ENCODE measurements around the gene CLEC14A. TPM values are rescaled to one million over a fixed set of nuclear protein-coding genes. Genes with fewer than 3 reads are reported as not detected.

The CLEC14A gene
- total and polyA plus RNA-seq, 9 donors = 7.6 to 34.9 (median 13.0) TPM

- H3K36me3 ChIP-seq = no peaks in the 10 kb centered on the region
- no peak for DNase-seq
- no peaks in the 10 kb centered on the region for H3K9me3 ChIP-seq
- no peak overlapping the region for H3K27ac ChIP-seq
- H3K4me1 ChIP-seq (ENCODE audit: insufficient read depth) = no peaks in the 10 kb centered on the region
- TF ChIP-seq EP300 (IDR thresholded peaks at IDR 0.05) = no peak
- no peak for TF ChIP-seq CTCF (IDR thresholded peaks at IDR 0.05)
- no peak for TF ChIP-seq POLR2A (IDR thresholded peaks at IDR 0.05)
- no peaks in the 10 kb centered on the region for H3K27me3 ChIP-seq
- H3K4me3 ChIP-seq = no peak overlapping the region
- intact Hi-C loops (cut with DNase I) = no loop called here
Observed at GRCh38 chr14:38282936-38283335, 27.0 kb upstream of the CLEC14A start.

GRCh38 chr14:38280081-38280480, 24.2 kb upstream of the CLEC14A start:
- intact Hi-C loops (cut with DNase I) = no loop called here
- no peak for TF ChIP-seq CTCF (IDR thresholded peaks at IDR 0.05)
- no peak for TF ChIP-seq EP300 (IDR thresholded peaks at IDR 0.05)
- TF ChIP-seq POLR2A (IDR thresholded peaks at IDR 0.05) = no peak
- 48 to 54% (median 52%) methylated on average over 2 of the region's 2 CpGs for WGBS, 3 donors
- Histone ChIP-seq H3K27ac (no peak overlapping the region), H3K4me3 (no peak overlapping the region), H3K9me3 (no peaks in the 10 kb centered on the region), H3K4me1 (ENCODE audit: insufficient read depth) (no peaks in the 10 kb centered on the region), H3K36me3 (no peaks in the 10 kb centered on the region), H3K27me3 (no peaks in the 10 kb centered on the region)
- no peak for DNase-seq

DNA sequence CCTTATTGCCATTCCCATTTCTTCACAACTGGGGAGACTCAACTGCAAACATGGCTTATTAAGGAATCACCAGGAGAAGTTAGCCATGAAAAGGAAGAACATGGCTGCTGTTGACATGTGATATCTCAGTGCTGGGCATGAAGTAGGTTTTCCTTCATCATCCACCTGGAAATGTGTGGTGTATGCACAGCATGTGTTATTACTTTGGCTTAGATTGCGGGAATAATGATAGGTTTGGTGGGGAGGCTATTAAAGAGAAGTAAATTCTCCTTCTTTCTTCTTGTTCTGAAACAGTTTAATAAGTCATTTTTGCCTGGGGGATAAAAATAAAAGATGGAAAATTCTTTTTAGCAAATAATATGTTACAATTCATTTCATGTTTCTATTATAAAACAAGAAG, 23.7 kb upstream of the CLEC14A start:
- no peaks in the 10 kb centered on the region for H3K9me3 ChIP-seq
- DNase-seq = no peak
- 97 to 98% (median 97%) methylated on average over 1 of the region's 1 CpG for WGBS, 3 donors
- H3K36me3 ChIP-seq = no peaks in the 10 kb centered on the region
- H3K27ac ChIP-seq = no peak overlapping the region
- H3K4me3 ChIP-seq = no peak overlapping the region
- no peaks in the 10 kb centered on the region for H3K27me3 ChIP-seq
- TF ChIP-seq EP300 (IDR thresholded peaks at IDR 0.05) (no peak), CTCF (IDR thresholded peaks at IDR 0.05) (no peak), POLR2A (IDR thresholded peaks at IDR 0.05) (no peak)
- intact Hi-C loops (cut with DNase I) = no loop called here
- H3K4me1 ChIP-seq (ENCODE audit: insufficient read depth) = no peaks in the 10 kb centered on the region

- H3K4me1 ChIP-seq (ENCODE audit: insufficient read depth) = no peaks in the 10 kb centered on the region
- H3K9me3 ChIP-seq = no peaks in the 10 kb centered on the region
- 31 to 42% (median 34%) methylated on average over 1 of the region's 1 CpG for WGBS, 3 donors
- no peak overlapping the region for H3K4me3 ChIP-seq
- intact Hi-C loops (cut with DNase I) = no loop called here
- H3K27ac ChIP-seq = no peak overlapping the region
- H3K27me3 ChIP-seq = no peaks in the 10 kb centered on the region
- no peaks in the 10 kb centered on the region for H3K36me3 ChIP-seq
- TF ChIP-seq CTCF (IDR thresholded peaks at IDR 0.05) (no peak), POLR2A (IDR thresholded peaks at IDR 0.05) (no peak), EP300 (IDR thresholded peaks at IDR 0.05) (no peak)
- DNase-seq = no peak
Observed at GRCh38 chr14:38278035-38278434, 22.1 kb upstream of the CLEC14A start.

DNA sequence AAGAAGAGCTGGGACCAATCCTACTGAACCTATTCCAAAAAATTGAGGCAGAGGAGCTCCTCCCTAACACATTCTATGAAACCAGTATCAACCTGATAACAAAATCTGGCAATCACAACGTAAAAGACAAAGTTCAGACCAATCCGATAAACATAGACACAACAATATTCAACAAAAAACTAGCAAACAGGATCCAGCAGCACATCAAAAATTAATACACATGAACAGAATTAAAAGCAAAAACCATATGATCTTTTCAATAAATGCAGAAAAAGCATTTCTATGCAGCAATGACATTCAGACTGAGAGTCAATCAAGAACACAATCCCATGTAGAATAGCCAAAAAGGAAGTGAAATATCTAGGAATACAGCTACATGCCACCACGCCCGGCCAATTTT, 7.0 kb upstream of the CLEC14A start:
- no peak for DNase-seq
- intact Hi-C loops (cut with DNase I) = no loop called here
- TF ChIP-seq CTCF (IDR thresholded peaks at IDR 0.05) (no peak), EP300 (IDR thresholded peaks at IDR 0.05) (no peak), POLR2A (IDR thresholded peaks at IDR 0.05) (no peak)
- Histone ChIP-seq H3K4me1 (ENCODE audit: insufficient read depth) (no peaks in the 10 kb centered on the region), H3K36me3 (no peaks in the 10 kb centered on the region), H3K4me3 (no peak overlapping the region), H3K27ac (no peak overlapping the region), H3K9me3 (no peaks in the 10 kb centered on the region), H3K27me3 (no peaks in the 10 kb centered on the region)
- 77 to 87% (median 80%) methylated on average over 4 of the region's 4 CpGs for WGBS, 3 donors
